ENCODE data around the gene FIGN.

Gene FIGN

GRCh38 chr2:163713534-163714311, 22.1 kb downstream of the FIGN start:
- Histone ChIP-seq H3K27ac (ENCODE audit: low read length) (no peak overlapping the region), H3K4me1 (ENCODE audit: low read length) (no peaks in the 10 kb centered on the region), H4K20me1 (ENCODE audit: insufficient read depth, low read length) (no peaks in the 10 kb centered on the region), H3K9me3 (ENCODE audit: insufficient read depth, low read length) (no peaks in the 10 kb centered on the region), H3K27me3 (ENCODE audit: low read depth, low read length) (no peaks in the 10 kb centered on the region), H3K4me2 (ENCODE audit: low read length) (no peak overlapping the region), H3K4me3 (ENCODE audit: low read length) (no peak overlapping the region), H2AFZ (ENCODE audit: low read depth, low read length) (no peak overlapping the region), H3K36me3 (replicated peaks; ENCODE audit: low read depth, low read length) (no peaks in the 10 kb centered on the region), H3K79me2 (ENCODE audit: low read length) (no peaks in the 10 kb centered on the region), H3K9ac (ENCODE audit: low read length) (no peak overlapping the region)
- TF ChIP-seq CTCF (IDR thresholded peaks at IDR 0.05; ENCODE audit: low read depth, low read length) (no peak), EZH2phosphoT487 (IDR thresholded peaks at IDR 0.05; ENCODE audit: low read depth) (no peak)

GRCh38 chr2:163711699-163712098, 24.1 kb downstream of the FIGN start:
- H3K4me3 ChIP-seq (ENCODE audit: low read length) = no peak overlapping the region
- H3K27me3 ChIP-seq (ENCODE audit: low read depth, low read length) = no peaks in the 10 kb centered on the region
- H3K4me2 ChIP-seq (ENCODE audit: low read length) = no peak overlapping the region
- H2AFZ ChIP-seq (ENCODE audit: low read depth, low read length) = no peak overlapping the region
- no peaks in the 10 kb centered on the region for H3K79me2 ChIP-seq (ENCODE audit: low read length)
- H3K4me1 ChIP-seq (ENCODE audit: low read length) = no peaks in the 10 kb centered on the region
- H3K36me3 ChIP-seq (replicated peaks; ENCODE audit: low read depth, low read length) = no peaks in the 10 kb centered on the region
- H3K9me3 ChIP-seq (ENCODE audit: insufficient read depth, low read length) = no peaks in the 10 kb centered on the region
- no peak overlapping the region for H3K9ac ChIP-seq (ENCODE audit: low read length)
- no peaks in the 10 kb centered on the region for H4K20me1 ChIP-seq (ENCODE audit: insufficient read depth, low read length)
- TF ChIP-seq EZH2phosphoT487 (IDR thresholded peaks at IDR 0.05; ENCODE audit: low read depth) = no peak
- no peak for TF ChIP-seq CTCF (IDR thresholded peaks at IDR 0.05; ENCODE audit: low read depth, low read length)
- H3K27ac ChIP-seq (ENCODE audit: low read length) = no peak overlapping the region

- no peak overlapping the region for H3K4me2 ChIP-seq (ENCODE audit: low read length)
- no peaks in the 10 kb centered on the region for H3K4me1 ChIP-seq (ENCODE audit: low read length)
- no peak for TF ChIP-seq EZH2phosphoT487 (IDR thresholded peaks at IDR 0.05; ENCODE audit: low read depth)
- no peak for TF ChIP-seq CTCF (IDR thresholded peaks at IDR 0.05; ENCODE audit: low read depth, low read length)
- H3K27ac ChIP-seq (ENCODE audit: low read length) = no peak overlapping the region
- no peaks in the 10 kb centered on the region for H3K9me3 ChIP-seq (ENCODE audit: insufficient read depth, low read length)
- H3K27me3 ChIP-seq (ENCODE audit: low read depth, low read length) = no peaks in the 10 kb centered on the region
- H4K20me1 ChIP-seq (ENCODE audit: insufficient read depth, low read length) = no peaks in the 10 kb centered on the region
- H3K79me2 ChIP-seq (ENCODE audit: low read length) = no peaks in the 10 kb centered on the region
- H3K36me3 ChIP-seq (replicated peaks; ENCODE audit: low read depth, low read length) = no peaks in the 10 kb centered on the region
- H2AFZ ChIP-seq (ENCODE audit: low read depth, low read length) = no peak overlapping the region
- H3K9ac ChIP-seq (ENCODE audit: low read length) = no peak overlapping the region
- H3K4me3 ChIP-seq (ENCODE audit: low read length) = no peak overlapping the region
Measured at GRCh38 chr2:163711258-163711657, 24.6 kb downstream of the FIGN start.

- H2AFZ ChIP-seq (ENCODE audit: low read depth, low read length) = no peak overlapping the region
- H3K27me3 ChIP-seq (ENCODE audit: low read depth, low read length) = no peaks in the 10 kb centered on the region
- H4K20me1 ChIP-seq (ENCODE audit: insufficient read depth, low read length) = no peaks in the 10 kb centered on the region
- no peaks in the 10 kb centered on the region for H3K9me3 ChIP-seq (ENCODE audit: insufficient read depth, low read length)
- no peak overlapping the region for H3K4me3 ChIP-seq (ENCODE audit: low read length)
- no peak overlapping the region for H3K4me2 ChIP-seq (ENCODE audit: low read length)
- no peaks in the 10 kb centered on the region for H3K36me3 ChIP-seq (replicated peaks; ENCODE audit: low read depth, low read length)
- H3K4me1 ChIP-seq (ENCODE audit: low read length) = no peaks in the 10 kb centered on the region
- no peak overlapping the region for H3K9ac ChIP-seq (ENCODE audit: low read length)
- TF ChIP-seq CTCF (IDR thresholded peaks at IDR 0.05; ENCODE audit: low read depth, low read length) (no peak), EZH2phosphoT487 (IDR thresholded peaks at IDR 0.05; ENCODE audit: low read depth) (no peak)
- H3K27ac ChIP-seq (ENCODE audit: low read length) = no peak overlapping the region
- H3K79me2 ChIP-seq (ENCODE audit: low read length) = no peaks in the 10 kb centered on the region
Measured at GRCh38 chr2:163709270-163709669, 26.5 kb downstream of the FIGN start.
